Activated T-helper 2 cell treated with anti-CD3 and anti-CD28 coated beads, Interferon-gamma antibody, Interleukin-2, Interleukin-4, amounts not matched to agents 10 μg/mL and 5 μg/mL and 100 μg/mL, durations not matched to agents 14 hours and 24 hours and 36 hours (primary cell): ENCODE results near the gene FAM240A. TPM values are rescaled to one million over a fixed set of nuclear protein-coding genes. Genes with fewer than 3 reads are reported as not detected.
A peak's percentile ranks its signal among the peaks of the same experiment; 100 is the strongest.

Source experiments
- DNase-seq: peaks from one replicate; pipeline ENCODE4 v3.0.0; 2021; ENCODE audit warnings: low spot score
- H3K27ac Mint-ChIP-seq: one replicate; pipeline ENCODE4 v1.8.0; 2021; ENCODE audit warnings: mixed read lengths
- H3K27me3 Mint-ChIP-seq: one replicate; pipeline ENCODE4 v1.8.0; 2021; ENCODE audit warnings: low read depth, mixed read lengths
- H3K36me3 Mint-ChIP-seq: one replicate; pipeline ENCODE4 v1.8.0; 2021; ENCODE audit warnings: low read depth, mixed read lengths
- H3K4me1 Mint-ChIP-seq: one replicate; pipeline ENCODE4 v1.8.0; 2021; ENCODE audit warnings: low read depth, mixed read lengths
- H3K4me3 Mint-ChIP-seq: one replicate; pipeline ENCODE4 v1.8.0; 2021; ENCODE audit warnings: low read depth, mild to moderate bottlenecking, moderate library complexity, mixed read lengths
- H3K9me3 Mint-ChIP-seq: one replicate; pipeline ENCODE4 v1.8.0; 2021; ENCODE audit warnings: mixed read lengths
- intact Hi-C: fragments of 100-400 bp; cut with micrococcal nuclease; formaldehyde crosslinking; loops from one replicate; pipeline ENCODE4 v1.15.1; 2023
- total RNA-seq: library from RNA; stranded (reverse); gene quantifications from 2 replicates; pipeline ENCODE4 v1.2.3, GENCODE V29; 2022

FAM240A gene
- not detected in 2 replicates for total RNA-seq

GRCh38 chr3:46612324-46612723 lies at the start of gene FAM240A:
Gene FAM240A (plus strand): TSS chr3:46612525. CDS start chr3:46612684, 159 bp downstream.
- H3K9me3 Mint-ChIP-seq: no peaks in the 10 kb centered on the region
- DNase-seq: no peak
- H3K4me1 Mint-ChIP-seq: no peaks in the 10 kb centered on the region
- H3K4me3 Mint-ChIP-seq: no peak within 1 kb of the TSS
- peaks cover 29% of the 10 kb centered on the region for H3K27me3 Mint-ChIP-seq
- no peak within 1 kb of the TSS for H3K27ac Mint-ChIP-seq
- no peaks in the 10 kb centered on the region for H3K36me3 Mint-ChIP-seq
- intact Hi-C loops: no loop called here

GRCh38 chr3:46564190-46565021 lies 47.9 kb upstream of the FAM240A start:
- Mint-ChIP-seq H3K4me1 (peaks cover 8% of the 10 kb centered on the region), H3K36me3 (no peaks in the 10 kb centered on the region), H3K9me3 (no peaks in the 10 kb centered on the region), H3K27me3 (peaks cover 62% of the 10 kb centered on the region), H3K27ac (no peak overlapping the region), H3K4me3 (no peak overlapping the region)
- intact Hi-C loops: no loop called here
- no peak for DNase-seq

GRCh38 chr3:46565077-46565476 lies 47.2 kb upstream of the FAM240A start:
- DNase-seq: no peak
- Mint-ChIP-seq H3K27ac (no peak overlapping the region), H3K4me3 (peak overlapping the region; percentile 51), H3K9me3 (no peaks in the 10 kb centered on the region), H3K4me1 (peaks cover 10% of the 10 kb centered on the region), H3K36me3 (no peaks in the 10 kb centered on the region), H3K27me3 (peaks cover 61% of the 10 kb centered on the region)
- intact Hi-C loops: no loop called here

- Mint-ChIP-seq H3K4me3 (peak overlapping the region; percentile 51), H3K27ac (no peak overlapping the region), H3K36me3 (no peaks in the 10 kb centered on the region), H3K9me3 (no peaks in the 10 kb centered on the region), H3K4me1 (peaks cover 10% of the 10 kb centered on the region), H3K27me3 (peaks cover 55% of the 10 kb centered on the region)
- intact Hi-C loops: no loop called here
- DNase-seq: no peak
Observed at GRCh38 chr3:46565607-46566039, 46.7 kb upstream of the FAM240A start.

GRCh38 chr3:46566040-46566641 lies 46.2 kb upstream of the FAM240A start, which contains the start of gene LRRC2:
Gene LRRC2 (minus strand): TSS chr3:46566302. CDS start chr3:46551591, 14,711 bp downstream.
- DNase-seq: peak; percentile 20
- Mint-ChIP-seq H3K27ac (no peak within 1 kb of the TSS), H3K9me3 (no peaks in the 10 kb centered on the region), H3K4me3 (peak within 1 kb of the TSS; percentile 51), H3K4me1 (peaks cover 10% of the 10 kb centered on the region), H3K27me3 (peaks cover 54% of the 10 kb centered on the region), H3K36me3 (no peaks in the 10 kb centered on the region)
- intact Hi-C loops: no loop called here

GRCh38 chr3:46571684-46572083 lies 40.6 kb upstream of the FAM240A start:
- DNase-seq: no peak
- no peak overlapping the region for H3K27ac Mint-ChIP-seq
- H3K27me3 Mint-ChIP-seq: peaks cover 27% of the 10 kb centered on the region
- H3K4me3 Mint-ChIP-seq: no peak overlapping the region
- H3K9me3 Mint-ChIP-seq: no peaks in the 10 kb centered on the region
- no peaks in the 10 kb centered on the region for H3K36me3 Mint-ChIP-seq
- H3K4me1 Mint-ChIP-seq: peaks cover 2% of the 10 kb centered on the region
- intact Hi-C loops: no loop called here

GRCh38 chr3:46573701-46574100 lies 38.6 kb upstream of the FAM240A start:
- Mint-ChIP-seq H3K4me1 (peaks cover 2% of the 10 kb centered on the region), H3K36me3 (no peaks in the 10 kb centered on the region), H3K9me3 (no peaks in the 10 kb centered on the region), H3K27ac (no peak overlapping the region), H3K4me3 (no peak overlapping the region), H3K27me3 (peaks cover 19% of the 10 kb centered on the region)
- intact Hi-C loops: no loop called here
- no peak for DNase-seq

- intact Hi-C loops: no loop called here
- H3K4me3 Mint-ChIP-seq: no peak overlapping the region
- no peak overlapping the region for H3K27ac Mint-ChIP-seq
- peaks cover 5% of the 10 kb centered on the region for H3K4me1 Mint-ChIP-seq
- no peak for DNase-seq
- H3K36me3 Mint-ChIP-seq: no peaks in the 10 kb centered on the region
- peaks cover 22% of the 10 kb centered on the region for H3K27me3 Mint-ChIP-seq
- H3K9me3 Mint-ChIP-seq: no peaks in the 10 kb centered on the region
Observed at GRCh38 chr3:46574243-46574646, 38.1 kb upstream of the FAM240A start.

GRCh38 chr3:46574881-46575576 lies 37.3 kb upstream of the FAM240A start:
- Mint-ChIP-seq H3K4me3 (no peak overlapping the region), H3K27ac (no peak overlapping the region), H3K36me3 (no peaks in the 10 kb centered on the region), H3K9me3 (no peaks in the 10 kb centered on the region), H3K27me3 (peaks cover 18% of the 10 kb centered on the region), H3K4me1 (peaks cover 3% of the 10 kb centered on the region)
- intact Hi-C loops: no loop called here
- DNase-seq: no peak

- intact Hi-C loops: no loop called here
- Mint-ChIP-seq H3K4me3 (no peak overlapping the region), H3K4me1 (peaks cover 3% of the 10 kb centered on the region), H3K27me3 (peaks cover 18% of the 10 kb centered on the region), H3K36me3 (no peaks in the 10 kb centered on the region), H3K27ac (no peak overlapping the region), H3K9me3 (no peaks in the 10 kb centered on the region)
- no peak for DNase-seq
Observed at GRCh38 chr3:46575577-46576222, 36.6 kb upstream of the FAM240A start.

GRCh38 chr3:46576386-46576785 lies 35.9 kb upstream of the FAM240A start:
- no peak for DNase-seq
- no peaks in the 10 kb centered on the region for H3K9me3 Mint-ChIP-seq
- H3K27ac Mint-ChIP-seq: no peak overlapping the region
- no peak overlapping the region for H3K4me3 Mint-ChIP-seq
- peaks cover 3% of the 10 kb centered on the region for H3K4me1 Mint-ChIP-seq
- intact Hi-C loops: no loop called here
- no peaks in the 10 kb centered on the region for H3K36me3 Mint-ChIP-seq
- peaks cover 18% of the 10 kb centered on the region for H3K27me3 Mint-ChIP-seq

- Mint-ChIP-seq H3K27me3 (peaks cover 21% of the 10 kb centered on the region), H3K4me3 (no peak overlapping the region), H3K4me1 (peaks cover 3% of the 10 kb centered on the region), H3K9me3 (no peaks in the 10 kb centered on the region), H3K36me3 (no peaks in the 10 kb centered on the region), H3K27ac (no peak overlapping the region)
- intact Hi-C loops: no loop called here
- no peak for DNase-seq
Observed at GRCh38 chr3:46576879-46577278, 35.4 kb upstream of the FAM240A start.
